ENCODE results near the gene CXADR.

DNA sequence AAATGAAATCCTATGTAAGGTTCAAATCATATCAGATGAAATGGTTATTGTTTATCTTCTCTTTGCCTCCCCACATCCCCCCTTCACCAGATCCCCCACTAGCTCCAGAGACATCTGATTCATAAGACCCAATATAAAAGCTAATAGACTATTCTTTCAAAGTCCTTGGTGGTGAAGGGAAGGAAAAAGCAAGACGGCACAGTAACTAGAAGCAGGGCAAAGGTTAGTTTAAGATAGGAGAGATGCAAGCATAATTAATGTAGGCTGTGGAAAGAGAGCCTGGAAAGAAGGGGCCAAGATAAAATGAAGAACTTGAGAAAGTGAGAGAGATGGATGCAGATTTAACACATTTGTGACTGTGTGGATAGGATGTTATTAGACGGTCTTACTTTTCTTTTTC lies 66.0 kb downstream of the CXADR start:
- no peak for TF ChIP-seq MECOM (CRISPR knock-in tag; IDR thresholded peaks at IDR 0.05)
- TF ChIP-seq, protein P1, sequence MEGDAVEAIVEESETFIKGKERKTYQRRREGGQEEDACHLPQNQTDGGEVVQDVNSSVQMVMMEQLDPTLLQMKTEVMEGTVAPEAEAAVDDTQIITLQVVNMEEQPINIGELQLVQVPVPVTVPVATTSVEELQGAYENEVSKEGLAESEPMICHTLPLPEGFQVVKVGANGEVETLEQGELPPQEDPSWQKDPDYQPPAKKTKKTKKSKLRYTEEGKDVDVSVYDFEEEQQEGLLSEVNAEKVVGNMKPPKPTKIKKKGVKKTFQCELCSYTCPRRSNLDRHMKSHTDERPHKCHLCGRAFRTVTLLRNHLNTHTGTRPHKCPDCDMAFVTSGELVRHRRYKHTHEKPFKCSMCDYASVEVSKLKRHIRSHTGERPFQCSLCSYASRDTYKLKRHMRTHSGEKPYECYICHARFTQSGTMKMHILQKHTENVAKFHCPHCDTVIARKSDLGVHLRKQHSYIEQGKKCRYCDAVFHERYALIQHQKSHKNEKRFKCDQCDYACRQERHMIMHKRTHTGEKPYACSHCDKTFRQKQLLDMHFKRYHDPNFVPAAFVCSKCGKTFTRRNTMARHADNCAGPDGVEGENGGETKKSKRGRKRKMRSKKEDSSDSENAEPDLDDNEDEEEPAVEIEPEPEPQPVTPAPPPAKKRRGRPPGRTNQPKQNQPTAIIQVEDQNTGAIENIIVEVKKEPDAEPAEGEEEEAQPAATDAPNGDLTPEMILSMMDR (IDR thresholded peaks at IDR 0.05 in 2 of 3, conservative IDR thresholded peaks at IDR 0.05 in 1 of 3; ENCODE audit: insufficient read depth in 2 of 3, low read depth in 1 of 3, low read length in 3 of 3): no peak
- no peak for TF ChIP-seq NFIC (IDR thresholded peaks at IDR 0.05)
- TF ChIP-seq CAMTA2 (CRISPR knock-in tag; conservative IDR thresholded peaks at IDR 0.05): no peak
- TF ChIP-seq POLR2A (conservative IDR thresholded peaks at IDR 0.05): no peak
- no peak for TF ChIP-seq PCBP1 (IDR thresholded peaks at IDR 0.05; ENCODE audit: low read depth, low read length, poor library complexity, severe bottlenecking)
- no peak for TF ChIP-seq ZNF696 (CRISPR knock-in tag; conservative IDR thresholded peaks at IDR 0.05)
- TF ChIP-seq SIX5 (IDR thresholded peaks at IDR 0.05; ENCODE audit: borderline replicate concordance in 1 of 2, insufficient read depth in 1 of 2, low read depth in 1 of 2, low read length in 2 of 2): no peak
- TF ChIP-seq, protein P2, sequence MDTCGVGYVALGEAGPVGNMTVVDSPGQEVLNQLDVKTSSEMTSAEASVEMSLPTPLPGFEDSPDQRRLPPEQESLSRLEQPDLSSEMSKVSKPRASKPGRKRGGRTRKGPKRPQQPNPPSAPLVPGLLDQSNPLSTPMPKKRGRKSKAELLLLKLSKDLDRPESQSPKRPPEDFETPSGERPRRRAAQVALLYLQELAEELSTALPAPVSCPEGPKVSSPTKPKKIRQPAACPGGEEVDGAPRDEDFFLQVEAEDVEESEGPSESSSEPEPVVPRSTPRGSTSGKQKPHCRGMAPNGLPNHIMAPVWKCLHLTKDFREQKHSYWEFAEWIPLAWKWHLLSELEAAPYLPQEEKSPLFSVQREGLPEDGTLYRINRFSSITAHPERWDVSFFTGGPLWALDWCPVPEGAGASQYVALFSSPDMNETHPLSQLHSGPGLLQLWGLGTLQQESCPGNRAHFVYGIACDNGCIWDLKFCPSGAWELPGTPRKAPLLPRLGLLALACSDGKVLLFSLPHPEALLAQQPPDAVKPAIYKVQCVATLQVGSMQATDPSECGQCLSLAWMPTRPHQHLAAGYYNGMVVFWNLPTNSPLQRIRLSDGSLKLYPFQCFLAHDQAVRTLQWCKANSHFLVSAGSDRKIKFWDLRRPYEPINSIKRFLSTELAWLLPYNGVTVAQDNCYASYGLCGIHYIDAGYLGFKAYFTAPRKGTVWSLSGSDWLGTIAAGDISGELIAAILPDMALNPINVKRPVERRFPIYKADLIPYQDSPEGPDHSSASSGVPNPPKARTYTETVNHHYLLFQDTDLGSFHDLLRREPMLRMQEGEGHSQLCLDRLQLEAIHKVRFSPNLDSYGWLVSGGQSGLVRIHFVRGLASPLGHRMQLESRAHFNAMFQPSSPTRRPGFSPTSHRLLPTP (IDR thresholded peaks at IDR 0.05; ENCODE audit: borderline replicate concordance, extremely low read depth, insufficient read length): no peak
- TF ChIP-seq, protein P3, sequence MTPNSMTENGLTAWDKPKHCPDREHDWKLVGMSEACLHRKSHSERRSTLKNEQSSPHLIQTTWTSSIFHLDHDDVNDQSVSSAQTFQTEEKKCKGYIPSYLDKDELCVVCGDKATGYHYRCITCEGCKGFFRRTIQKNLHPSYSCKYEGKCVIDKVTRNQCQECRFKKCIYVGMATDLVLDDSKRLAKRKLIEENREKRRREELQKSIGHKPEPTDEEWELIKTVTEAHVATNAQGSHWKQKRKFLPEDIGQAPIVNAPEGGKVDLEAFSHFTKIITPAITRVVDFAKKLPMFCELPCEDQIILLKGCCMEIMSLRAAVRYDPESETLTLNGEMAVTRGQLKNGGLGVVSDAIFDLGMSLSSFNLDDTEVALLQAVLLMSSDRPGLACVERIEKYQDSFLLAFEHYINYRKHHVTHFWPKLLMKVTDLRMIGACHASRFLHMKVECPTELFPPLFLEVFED (CRISPR knock-in tag; conservative IDR thresholded peaks at IDR 0.05): no peak
- no peak for TF ChIP-seq SREBF2 (CRISPR knock-in tag; IDR thresholded peaks at IDR 0.05)

Measured in K562 (cell line).